AG09319 (cell line): ENCODE measurements around the gene NXN.

Experiments
- DNase-seq: peaks from one replicate; pipeline ENCODE4 v3.0.0-alpha.2; 2010; ENCODE audit warnings: low read depth; ENCODE audit errors: extremely low read depth
- CTCF ChIP-seq: IDR thresholded peaks from 2 replicates; pipeline ENCODE4 v1.5.1; 2011; ENCODE audit warnings: low read depth, mild to moderate bottlenecking, inconsistent platforms, low read length, moderate library complexity

NXN gene

GRCh38 chr17:1019451-1019850 is 39.9 kb upstream of the NXN start:
- no peak for TF ChIP-seq CTCF
- DNase-seq = no peak

GRCh38 chr17:1018547-1018946 is 39.0 kb upstream of the NXN start:
- TF ChIP-seq CTCF = no peak
- no peak for DNase-seq

GRCh38 chr17:1013729-1014090 is 34.1 kb upstream of the NXN start:
- TF ChIP-seq CTCF = no peak
- no peak for DNase-seq

- no peak for TF ChIP-seq CTCF
- no peak for DNase-seq
Measured at GRCh38 chr17:1012823-1013728, 33.5 kb upstream of the NXN start.

- TF ChIP-seq CTCF = no peak
- DNase-seq = no peak
Measured at GRCh38 chr17:1011760-1012735, 32.5 kb upstream of the NXN start.

GRCh38 chr17:1011138-1011537 is 31.6 kb upstream of the NXN start:
- DNase-seq = no peak
- no peak for TF ChIP-seq CTCF

- DNase-seq = no peak
- TF ChIP-seq CTCF = no peak
Measured at GRCh38 chr17:1010586-1010985, 31.0 kb upstream of the NXN start.
